Fibroblast of lung (primary cell): Measurements from ENCODE around the gene STMN1.

Source experiments
- CTCF ChIP-seq, 2 donors: IDR thresholded peaks in 1 of 2; conservative IDR thresholded peaks in 1 of 2; 1 replicate in 1 of 2; 2 replicates in 1 of 2; pipeline ENCODE4 v1.5.1; 2011 to 2012; ENCODE audit warnings: low read length in 2 of 2, control low read depth in 1 of 2, inconsistent platforms in 1 of 2, low read depth in 1 of 2, mild to moderate bottlenecking in 1 of 2
- EZH2 ChIP-seq: IDR thresholded peaks from 2 replicates; pipeline ENCODE4 v1.5.1; 2012; ENCODE audit warnings: low read length, control low read depth, mild to moderate bottlenecking; ENCODE audit errors: missing control alignments

- TF ChIP-seq CTCF (conservative IDR thresholded peaks at IDR 0.05 in 1 of 2, IDR thresholded peaks at IDR 0.05 in 1 of 2; ENCODE audit: low read depth in 1 of 2, low read length in 2 of 2): no peak
- no peak for TF ChIP-seq EZH2
Measured at GRCh38 chr1:25871704-25872494, 34.3 kb downstream of the STMN1 start.
